Neural cell (in vitro differentiated cells): Measurements from ENCODE around the gene PYGM. TPM values are rescaled to one million over a fixed set of nuclear protein-coding genes. Genes with fewer than 3 reads are reported as not detected.

Experiments used
- H2AFZ ChIP-seq: fragments of 200-600, 300-800 bp; sonication (generic), shearing (Covaris generic); 2 replicates; pipeline ENCODE4 v1.6.0; 2014; ENCODE audit warnings: low read depth, mild to moderate bottlenecking, antibody characterized with exemption, low read length, moderate library complexity
- H3F3A ChIP-seq: fragments of 200-600 bp; shearing (Covaris generic); 2 replicates; pipeline ENCODE4 v1.6.1; 2016; ENCODE audit warnings: mild to moderate bottlenecking, moderate library complexity, mixed read lengths, antibody characterized with exemption, low read length; ENCODE audit not compliant: insufficient read depth, poor library complexity, severe bottlenecking
- H3K27ac ChIP-seq: fragments of 200-600, 300-800 bp; sonication (generic), shearing (Covaris generic); 2 replicates; pipeline ENCODE4 v1.5.1; 2014; ENCODE audit warnings: mild to moderate bottlenecking, low read length, moderate library complexity
- H3K27me3 ChIP-seq: fragments of 300-800, 200-600 bp; sonication (generic), shearing (Covaris generic); 2 replicates; pipeline ENCODE4 v1.6.0; 2014; ENCODE audit warnings: mild to moderate bottlenecking, low read depth, low read length, moderate library complexity; ENCODE audit not compliant: insufficient read depth
- H3K36me3 ChIP-seq: fragments of 300-800, 200-600 bp; sonication (generic), shearing (Covaris generic); 2 replicates; pipeline ENCODE4 v1.5.1; 2014; ENCODE audit warnings: mild to moderate bottlenecking, antibody characterized with exemption, low read length, moderate library complexity; ENCODE audit not compliant: insufficient read depth
- H3K4me2 ChIP-seq: fragments of 300-800, 200-600 bp; sonication (generic), shearing (Covaris generic); 2 replicates; pipeline ENCODE4 v1.6.0; 2014; ENCODE audit warnings: mild to moderate bottlenecking, low read length
- H3K4me3 ChIP-seq: fragments of 300-800, 200-600 bp; sonication (generic), shearing (Covaris generic); 2 replicates; pipeline ENCODE4 v1.5.1; 2014; ENCODE audit warnings: mild to moderate bottlenecking, low read length, moderate library complexity
- H3K79me2 ChIP-seq: fragments of 200-600 bp; shearing (Covaris generic); replicated peaks from 2 replicates; pipeline ENCODE4 v1.6.0; 2014; ENCODE audit warnings: mild to moderate bottlenecking, low read length, moderate library complexity; ENCODE audit not compliant: insufficient read depth
- H3K9ac ChIP-seq: fragments of 300-800, 200-600 bp; sonication (generic), shearing (Covaris generic); 2 replicates; pipeline ENCODE4 v1.6.1; 2016; ENCODE audit warnings: mild to moderate bottlenecking, low read length, mixed read lengths
- H3K9me2 ChIP-seq: fragments of 200-600 bp; shearing (Covaris generic); 2 replicates; pipeline ENCODE4 v1.6.1; 2016; ENCODE audit warnings: mild to moderate bottlenecking, low read length, mixed read lengths; ENCODE audit not compliant: insufficient read depth
- H3K9me3 ChIP-seq: fragments of 200-600, 300-800 bp; sonication (generic), shearing (Covaris generic); 2 replicates; pipeline ENCODE4 v1.6.1; 2016; ENCODE audit warnings: mild to moderate bottlenecking, mixed run types, low read length, moderate library complexity, mixed read lengths
- H4K20me1 ChIP-seq: fragments of 200-600 bp; shearing (Covaris generic); 2 replicates; pipeline ENCODE4 v1.6.1; 2016; ENCODE audit warnings: mild to moderate bottlenecking, mixed run types; ENCODE audit not compliant: insufficient read depth
- CTCF ChIP-seq: fragments of 450-650 bp; IDR thresholded peaks from 2 replicates; pipeline ENCODE4 v1.5.1; 2014; ENCODE audit warnings: antibody characterized with exemption, mild to moderate bottlenecking, moderate library complexity; ENCODE audit not compliant: poor library complexity, severe bottlenecking
- EP300 ChIP-seq: fragments of 450-650 bp; conservative IDR thresholded peaks from 2 replicates; pipeline ENCODE4 v1.6.1; 2014; ENCODE audit warnings: antibody characterized with exemption, mild to moderate bottlenecking, moderate library complexity; ENCODE audit not compliant: poor library complexity, severe bottlenecking
- EZH2 ChIP-seq: fragments of 200-600, 300-800 bp; shearing (Covaris generic), sonication (generic); IDR thresholded peaks from 2 replicates; pipeline ENCODE4 v1.6.1; 2014; ENCODE audit warnings: antibody characterized with exemption, low read length, borderline replicate concordance, mild to moderate bottlenecking; ENCODE audit not compliant: insufficient read depth, poor library complexity, severe bottlenecking
- MXI1 ChIP-seq: fragments of 450-650 bp; conservative IDR thresholded peaks from 2 replicates; pipeline ENCODE4 v1.6.1; 2014; ENCODE audit warnings: antibody characterized with exemption, mild to moderate bottlenecking; ENCODE audit not compliant: poor library complexity, severe bottlenecking
- POLR2AphosphoS5 ChIP-seq: IDR thresholded peaks from 2 replicates; pipeline ENCODE4 v1.6.1; 2012
- RAD21 ChIP-seq: fragments of 450-650 bp; conservative IDR thresholded peaks from 2 replicates; pipeline ENCODE4 v1.6.1; 2014; ENCODE audit warnings: antibody characterized with exemption, mild to moderate bottlenecking, moderate library complexity
- REST ChIP-seq: IDR thresholded peaks from 2 replicates; pipeline ENCODE4 v1.6.1; 2012; ENCODE audit warnings: borderline replicate concordance
- SMC3 ChIP-seq: fragments of 450-650 bp; conservative IDR thresholded peaks from 2 replicates; pipeline ENCODE4 v1.6.1; 2014; ENCODE audit warnings: antibody characterized with exemption, mild to moderate bottlenecking, moderate library complexity; ENCODE audit not compliant: poor library complexity
- TAF1 ChIP-seq: IDR thresholded peaks from 2 replicates; pipeline ENCODE4 v1.6.1; 2012; ENCODE audit warnings: low read depth
- polyA plus RNA-seq: library from polyadenylated mRNA; depleted of rRNA; stranded (reverse); fragments of >200 nt; gene quantifications from 2 replicates; pipeline ENCODE4 v1.2.3, GENCODE V29; 2014

PYGM gene
- polyA plus RNA-seq, 1 donor from 2014 or later: 0.43 TPM

GRCh38 chr11:64747961-64748665 lies 11.7 kb downstream of the PYGM start:
- Histone ChIP-seq H3K4me2 (no peak overlapping the region), H3F3A (no peaks in the 10 kb centered on the region), H2AFZ (no peak overlapping the region), H3K9ac (no peak overlapping the region), H3K9me2 (no peaks in the 10 kb centered on the region), H3K9me3 (no peaks in the 10 kb centered on the region), H3K79me2 (no peaks in the 10 kb centered on the region), H3K27me3 (peaks cover 19% of the 10 kb centered on the region), H3K27ac (no peak overlapping the region), H3K4me3 (no peak overlapping the region), H3K36me3 (no peaks in the 10 kb centered on the region), H4K20me1 (no peaks in the 10 kb centered on the region)
- no peak for TF ChIP-seq CTCF
- TF ChIP-seq TAF1: no peak
- TF ChIP-seq SMC3: no peak
- no peak for TF ChIP-seq POLR2AphosphoS5
- no peak for TF ChIP-seq EZH2
- no peak for TF ChIP-seq MXI1
- TF ChIP-seq RAD21: no peak
- no peak for TF ChIP-seq EP300

- no peak overlapping the region for H2AFZ ChIP-seq
- no peaks in the 10 kb centered on the region for H3K36me3 ChIP-seq
- no peak overlapping the region for H3K9ac ChIP-seq
- H3K27me3 ChIP-seq: peaks cover 35% of the 10 kb centered on the region
- no peaks in the 10 kb centered on the region for H4K20me1 ChIP-seq
- no peak overlapping the region for H3K4me3 ChIP-seq
- H3K9me2 ChIP-seq: no peaks in the 10 kb centered on the region
- H3K9me3 ChIP-seq: no peaks in the 10 kb centered on the region
- H3F3A ChIP-seq: no peaks in the 10 kb centered on the region
- no peak for TF ChIP-seq EP300
- TF ChIP-seq MXI1: no peak
- no peak overlapping the region for H3K4me2 ChIP-seq
- no peaks in the 10 kb centered on the region for H3K79me2 ChIP-seq
- H3K27ac ChIP-seq: no peak overlapping the region
Observed at GRCh38 chr11:64746486-64746885, 13.3 kb downstream of the PYGM start.

GRCh38 chr11:64745521-64746328 lies 14.0 kb downstream of the PYGM start:
- peaks cover 43% of the 10 kb centered on the region for H3K27me3 ChIP-seq
- H3K4me2 ChIP-seq: peak overlapping the region; percentile 62
- no peaks in the 10 kb centered on the region for H3F3A ChIP-seq
- H3K9ac ChIP-seq: peak overlapping the region; percentile 61
- H3K79me2 ChIP-seq: no peaks in the 10 kb centered on the region
- H3K27ac ChIP-seq: no peak overlapping the region
- no peaks in the 10 kb centered on the region for H3K36me3 ChIP-seq
- no peaks in the 10 kb centered on the region for H3K9me2 ChIP-seq
- no peak overlapping the region for H2AFZ ChIP-seq
- H4K20me1 ChIP-seq: no peaks in the 10 kb centered on the region
- H3K4me3 ChIP-seq: peak overlapping the region; percentile 65
- TF ChIP-seq CTCF: no peak
- TF ChIP-seq SMC3: no peak
- TF ChIP-seq TAF1: no peak
- TF ChIP-seq EZH2: no peak
- no peak for TF ChIP-seq RAD21
- no peak for TF ChIP-seq REST
- TF ChIP-seq EP300: no peak
- no peak for TF ChIP-seq MXI1
- no peak for TF ChIP-seq POLR2AphosphoS5
- no peaks in the 10 kb centered on the region for H3K9me3 ChIP-seq
